IPS-18c (cell line): ENCODE measurements around the gene AHRR.

Experiments used
- H3K4me3 ChIP-seq: 2 replicates; pipeline ENCODE4 v1.7.0; 2013; ENCODE audit warnings: low read depth, mild to moderate bottlenecking, low read length, moderate library complexity; ENCODE audit not compliant: insufficient read depth
- H3K9me3 ChIP-seq: one replicate; pipeline ENCODE4 v1.6.1; 2013; ENCODE audit warnings: mild to moderate bottlenecking, low read length, moderate library complexity; ENCODE audit not compliant: control insufficient read depth, insufficient read depth

AHRR gene

GRCh38 chr5:352639-353611 is 31.4 kb downstream of the AHRR start:
- Histone ChIP-seq H3K9me3 (no peaks in the 10 kb centered on the region), H3K4me3 (no peak overlapping the region)

GRCh38 chr5:353612-354580 is 32.4 kb downstream of the AHRR start:
- no peak overlapping the region for H3K4me3 ChIP-seq
- H3K9me3 ChIP-seq = no peaks in the 10 kb centered on the region

DNA sequence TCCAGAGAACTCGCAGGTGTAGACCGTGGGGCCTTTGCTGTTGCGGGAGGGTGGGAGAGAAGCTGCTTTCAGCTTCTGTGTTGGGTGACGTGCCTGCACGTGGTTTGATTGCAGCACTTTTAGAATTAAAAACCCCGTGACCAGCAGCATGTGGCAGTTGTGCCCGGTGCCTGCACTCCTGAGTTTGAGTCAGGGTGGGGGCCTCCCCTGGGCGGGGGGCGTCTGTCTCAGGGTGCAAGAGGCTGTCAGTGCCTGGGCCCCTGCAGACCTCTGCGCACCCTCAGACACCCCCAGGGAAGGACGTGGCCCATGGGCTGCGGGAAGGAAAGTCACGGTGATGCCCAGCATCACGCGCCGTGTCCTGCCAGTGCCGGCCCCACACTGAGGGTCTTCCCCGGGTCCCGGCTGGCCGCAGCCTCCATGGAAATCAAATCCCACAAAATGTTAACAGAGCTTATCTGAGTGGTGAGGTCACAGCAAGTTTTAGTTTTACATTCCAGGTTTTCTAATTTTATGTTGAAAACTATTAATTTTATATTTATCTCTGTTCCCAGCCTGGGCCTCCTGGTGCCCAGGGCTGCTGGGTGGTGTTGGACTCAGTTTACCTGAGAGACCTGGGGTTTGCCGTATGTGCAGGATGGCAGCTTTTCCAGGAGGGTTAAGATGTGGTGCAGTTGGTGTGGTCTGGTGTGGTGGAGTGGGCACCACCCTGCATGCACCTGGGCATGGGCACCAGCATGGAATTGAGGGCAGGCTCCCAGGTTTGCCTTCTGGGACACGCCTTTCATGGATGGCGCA is 33.3 kb downstream of the AHRR start:
- H3K4me3 ChIP-seq = no peak overlapping the region
- H3K9me3 ChIP-seq = no peaks in the 10 kb centered on the region

GRCh38 chr5:355379-355935 is 33.9 kb downstream of the AHRR start:
- Histone ChIP-seq H3K9me3 (no peaks in the 10 kb centered on the region), H3K4me3 (no peak overlapping the region)

DNA sequence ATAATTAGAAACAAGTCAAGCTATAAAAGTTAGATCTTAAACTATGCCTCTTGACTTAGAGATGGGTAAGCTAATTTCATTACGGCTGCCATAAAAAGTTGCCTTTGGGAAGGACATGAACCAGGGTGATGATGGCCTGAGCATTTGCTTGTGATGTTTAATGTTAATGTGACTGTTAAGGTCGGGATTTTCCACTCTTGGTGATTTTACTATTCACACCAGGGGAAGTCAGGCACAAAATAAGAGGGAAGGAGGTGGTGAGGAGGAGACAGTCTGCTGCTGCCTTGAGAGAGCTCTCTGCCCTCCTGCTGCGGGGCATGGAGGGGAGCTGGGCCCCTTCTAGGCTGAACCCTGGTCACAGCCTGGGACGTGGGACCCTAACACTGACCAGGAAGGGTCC is 34.4 kb downstream of the AHRR start:
- H3K4me3 ChIP-seq = no peak overlapping the region
- no peaks in the 10 kb centered on the region for H3K9me3 ChIP-seq

DNA sequence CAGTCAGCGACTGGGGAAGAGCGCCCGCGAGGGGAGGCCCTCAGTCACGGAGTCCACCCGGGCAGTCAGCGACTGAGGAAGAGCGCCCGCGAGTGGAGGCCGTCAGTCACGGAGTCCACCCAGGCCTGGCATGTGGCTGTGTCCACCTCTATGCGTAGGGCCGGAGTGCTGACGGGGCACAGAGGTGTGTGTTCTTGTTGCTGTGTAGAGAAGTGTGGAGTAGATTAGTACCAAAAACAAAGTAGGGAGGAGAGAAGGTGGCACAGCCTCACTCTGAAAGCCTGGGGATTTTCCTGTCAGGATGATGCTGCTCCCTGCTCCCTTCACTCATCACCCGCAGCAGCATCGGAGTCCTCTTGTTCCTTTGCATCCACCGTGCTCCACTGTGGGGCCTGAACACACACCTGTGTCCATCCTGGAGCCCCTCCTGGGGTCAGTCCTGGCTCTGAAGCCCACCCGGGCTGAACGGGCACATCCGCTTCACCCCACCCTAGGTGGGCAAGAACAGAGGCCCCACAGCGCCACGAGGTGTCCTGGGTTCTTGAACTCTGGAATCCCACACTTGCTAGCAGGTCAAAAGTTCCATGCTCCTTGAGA is 37.9 kb downstream of the AHRR start:
- no peaks in the 10 kb centered on the region for H3K9me3 ChIP-seq
- H3K4me3 ChIP-seq = no peak overlapping the region

DNA sequence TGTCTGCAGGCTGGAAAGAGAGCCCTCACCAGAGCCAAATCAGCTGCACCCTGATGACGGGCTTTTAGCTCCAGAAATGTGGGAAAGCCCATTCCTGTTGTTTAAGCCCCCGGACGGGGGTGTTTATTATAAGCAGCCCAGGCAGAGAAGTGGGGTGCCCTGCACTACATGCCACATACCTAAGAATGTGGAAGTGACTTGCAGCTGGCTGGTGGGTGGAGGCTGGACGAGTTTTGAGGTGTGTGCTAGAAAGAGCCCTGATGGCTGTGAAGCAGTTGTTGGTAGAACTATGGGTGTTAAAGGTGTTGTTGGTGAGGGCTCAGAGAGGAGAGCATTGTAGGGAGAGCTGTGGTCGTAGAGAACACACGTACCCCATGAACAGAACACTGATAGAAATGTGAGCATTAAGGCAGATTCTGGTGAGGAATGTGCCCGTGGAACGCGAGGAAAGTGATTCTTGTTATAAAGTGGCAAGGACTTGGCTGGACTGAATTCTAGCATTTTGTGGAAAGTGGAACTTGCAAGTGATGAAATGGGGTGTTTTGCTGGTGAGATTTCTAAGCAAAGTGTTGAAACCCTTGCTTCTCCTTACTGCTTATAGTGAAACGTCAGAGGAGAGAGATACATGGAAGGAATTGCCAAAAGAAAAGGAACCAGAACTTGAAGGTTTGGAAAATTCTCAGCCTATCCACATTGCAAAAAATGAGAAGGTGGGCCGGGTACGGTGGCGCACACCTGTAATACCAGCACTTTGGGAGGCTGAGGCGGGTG is 38.9 kb downstream of the AHRR start:
- Histone ChIP-seq H3K9me3 (no peaks in the 10 kb centered on the region), H3K4me3 (no peak overlapping the region)

DNA sequence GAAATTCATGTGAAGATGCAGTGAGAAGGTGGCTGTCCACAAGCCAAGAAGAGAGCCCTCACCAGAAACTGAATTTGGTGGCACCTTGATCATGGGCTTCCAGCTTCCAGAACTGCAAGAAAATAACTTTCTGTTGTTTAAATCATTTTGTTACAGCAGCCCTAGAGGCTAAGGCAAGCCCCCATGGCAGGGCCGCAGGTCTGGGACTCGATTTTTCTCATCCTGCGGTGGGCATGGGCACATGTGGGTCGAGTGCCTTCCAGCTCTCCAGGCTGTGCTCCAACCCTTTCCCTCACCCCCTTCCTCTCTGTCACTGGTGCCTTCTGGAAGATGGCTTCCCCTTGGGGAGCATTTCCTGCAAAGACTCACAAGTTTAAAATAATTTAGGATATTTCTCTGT is 40.7 kb downstream of the AHRR start:
- H3K4me3 ChIP-seq = no peak overlapping the region
- H3K9me3 ChIP-seq = no peaks in the 10 kb centered on the region

- Histone ChIP-seq H3K9me3 (no peaks in the 10 kb centered on the region), H3K4me3 (no peak overlapping the region)
Observed at GRCh38 chr5:362978-363765, 41.7 kb downstream of the AHRR start.

DNA sequence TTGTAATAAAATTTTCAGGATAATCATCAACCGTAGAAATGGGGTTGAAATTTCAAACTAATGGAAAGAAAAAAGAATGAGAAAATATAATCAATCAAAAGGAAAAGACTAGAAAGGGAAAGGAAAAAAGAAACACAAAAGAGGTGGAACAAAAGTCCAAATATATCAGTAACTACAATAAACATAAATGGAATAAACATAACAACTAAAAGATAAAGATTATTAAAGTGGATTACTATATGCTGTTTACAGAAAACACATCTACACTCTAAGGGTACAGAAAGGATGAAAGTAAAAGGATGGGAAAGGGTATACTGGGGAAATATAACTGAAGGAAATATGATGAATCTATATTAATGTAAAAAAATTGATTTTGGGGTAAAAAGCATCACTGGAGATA is 43.0 kb downstream of the AHRR start:
- H3K4me3 ChIP-seq = no peak overlapping the region
- no peaks in the 10 kb centered on the region for H3K9me3 ChIP-seq

GRCh38 chr5:366541-367357 is 45.2 kb downstream of the AHRR start:
- no peaks in the 10 kb centered on the region for H3K9me3 ChIP-seq
- no peak overlapping the region for H3K4me3 ChIP-seq

- H3K9me3 ChIP-seq = no peaks in the 10 kb centered on the region
- no peak overlapping the region for H3K4me3 ChIP-seq
Observed at GRCh38 chr5:367358-368130, 46.0 kb downstream of the AHRR start.

GRCh38 chr5:368183-369084 is 46.9 kb downstream of the AHRR start:
- H3K4me3 ChIP-seq = no peak overlapping the region; the same call in 1 of the 2 replicates
- H3K9me3 ChIP-seq = no peaks in the 10 kb centered on the region
